Epithelial cell of prostate (primary cell): ENCODE data around the gene PDCD5.
"Not testable (repeated sequence)": the region's sequence is repeated elsewhere in the genome, so short reads cannot be mapped to it uniquely, and the experiment has no call there.

Experiments used
- DNase-seq: peaks from one replicate; pipeline ENCODE4 v3.0.0-alpha.2; 2011; ENCODE audit warnings: low read depth, low spot score
- H3K27ac ChIP-seq: fragments of 450-650 bp; 2 replicates; pipeline ENCODE4 v1.5.1; 2017; ENCODE audit warnings: mild to moderate bottlenecking

PDCD5 gene, protein sequence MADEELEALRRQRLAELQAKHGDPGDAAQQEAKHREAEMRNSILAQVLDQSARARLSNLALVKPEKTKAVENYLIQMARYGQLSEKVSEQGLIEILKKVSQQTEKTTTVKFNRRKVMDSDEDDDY

GRCh38 chr19:32580901-32581704 lies at the start of gene PDCD5:
TSS of gene PDCD5 (plus strand) at chr19:32581190. CDS start at chr19:32581262, 72 bp downstream.
- peak within 1 kb of the TSS; percentile 61 for H3K27ac ChIP-seq

GRCh38 chr19:32532233-32532632 lies 48.8 kb upstream of the PDCD5 start:
- H3K27ac ChIP-seq: no peak overlapping the region
- DNase-seq: no peak

More at GRCh38 chr19:32580901-32581704, at the start of gene PDCD5:
- DNase-seq: peak; percentile 51

DNA sequence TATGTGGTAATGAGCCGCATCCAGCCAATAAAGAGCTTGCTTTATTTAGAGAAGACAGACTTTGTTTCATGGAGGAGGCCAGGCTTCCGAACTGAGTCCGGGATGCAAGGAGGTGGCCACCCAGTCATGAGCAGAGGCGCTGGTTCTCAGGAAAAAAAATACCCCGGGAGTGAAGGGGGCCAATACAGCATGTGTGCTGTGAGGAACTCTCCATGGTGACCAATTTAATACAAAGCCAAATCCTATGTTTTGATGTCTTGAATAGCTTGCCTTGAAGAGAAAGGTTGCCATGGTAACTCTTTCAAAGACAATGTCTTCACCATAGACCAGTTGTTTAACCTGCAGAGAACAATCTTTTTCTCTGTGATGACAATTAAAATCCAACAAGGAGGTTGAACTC lies 43.4 kb upstream of the PDCD5 start:
- H3K27ac ChIP-seq: no peak overlapping the region

DNA sequence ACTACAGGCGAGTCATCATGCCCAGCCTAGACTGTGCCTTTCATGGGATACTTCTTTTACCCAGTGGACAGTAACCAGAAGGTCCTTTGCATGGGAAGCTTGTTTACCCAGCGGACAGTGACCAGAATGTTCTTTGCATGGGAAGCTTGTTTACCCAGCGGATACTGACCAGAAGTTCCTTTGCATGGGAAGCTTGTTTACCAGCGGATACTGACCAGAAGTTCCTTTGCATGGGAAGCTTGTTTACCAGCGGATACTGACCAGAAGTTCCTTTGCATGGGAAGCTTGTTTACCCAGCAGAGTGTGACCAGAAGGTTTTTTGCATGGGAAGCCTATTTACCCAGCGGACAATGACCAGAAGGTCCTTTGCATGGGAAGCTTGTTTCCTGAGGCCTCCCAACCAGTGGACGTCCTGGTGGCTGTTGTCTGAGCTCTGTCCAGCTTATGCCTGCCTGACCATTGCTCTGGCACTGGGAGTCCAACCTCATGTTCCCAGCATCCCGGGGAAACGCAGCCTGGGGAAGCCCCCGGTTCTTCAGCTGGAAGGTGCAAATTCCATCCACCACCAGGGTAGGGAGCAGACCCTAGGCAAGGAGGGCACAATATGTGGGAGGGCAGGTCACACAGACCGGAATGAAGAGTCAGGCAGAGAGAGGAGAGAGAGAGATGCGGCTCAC lies 41.6 kb upstream of the PDCD5 start:
- no peak for DNase-seq
- no peak overlapping the region for H3K27ac ChIP-seq

More for the DNA sequence above, 43.4 kb upstream of the PDCD5 start:
- DNase-seq: no peak

DNA sequence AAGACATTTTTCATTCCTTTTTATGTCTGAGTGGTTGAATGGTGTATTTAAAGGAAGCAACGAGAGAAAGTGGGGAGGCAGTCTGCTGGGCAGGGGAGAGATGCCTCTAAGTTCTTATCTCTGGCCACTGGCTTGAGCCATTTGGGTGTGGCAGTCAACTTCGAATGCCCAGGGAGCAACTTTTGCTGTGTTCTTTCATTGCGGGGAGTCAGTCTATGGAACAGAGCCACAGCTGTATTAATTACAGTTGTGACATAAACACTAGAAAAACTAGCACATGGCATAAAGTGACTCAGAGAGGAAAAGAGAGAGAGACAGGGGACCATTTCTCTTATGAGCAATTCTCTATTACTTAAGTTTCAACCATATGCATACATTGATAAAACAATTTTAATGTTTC lies 40.4 kb upstream of the PDCD5 start:
- no peak overlapping the region for H3K27ac ChIP-seq
- DNase-seq: no peak

GRCh38 chr19:32541376-32541775 lies 39.6 kb upstream of the PDCD5 start:
- H3K27ac ChIP-seq, DNase-seq: not testable (repeated sequence)

- H3K27ac ChIP-seq: no peak overlapping the region
- no peak for DNase-seq
Measured at GRCh38 chr19:32542477-32543108, 38.4 kb upstream of the PDCD5 start.

DNA sequence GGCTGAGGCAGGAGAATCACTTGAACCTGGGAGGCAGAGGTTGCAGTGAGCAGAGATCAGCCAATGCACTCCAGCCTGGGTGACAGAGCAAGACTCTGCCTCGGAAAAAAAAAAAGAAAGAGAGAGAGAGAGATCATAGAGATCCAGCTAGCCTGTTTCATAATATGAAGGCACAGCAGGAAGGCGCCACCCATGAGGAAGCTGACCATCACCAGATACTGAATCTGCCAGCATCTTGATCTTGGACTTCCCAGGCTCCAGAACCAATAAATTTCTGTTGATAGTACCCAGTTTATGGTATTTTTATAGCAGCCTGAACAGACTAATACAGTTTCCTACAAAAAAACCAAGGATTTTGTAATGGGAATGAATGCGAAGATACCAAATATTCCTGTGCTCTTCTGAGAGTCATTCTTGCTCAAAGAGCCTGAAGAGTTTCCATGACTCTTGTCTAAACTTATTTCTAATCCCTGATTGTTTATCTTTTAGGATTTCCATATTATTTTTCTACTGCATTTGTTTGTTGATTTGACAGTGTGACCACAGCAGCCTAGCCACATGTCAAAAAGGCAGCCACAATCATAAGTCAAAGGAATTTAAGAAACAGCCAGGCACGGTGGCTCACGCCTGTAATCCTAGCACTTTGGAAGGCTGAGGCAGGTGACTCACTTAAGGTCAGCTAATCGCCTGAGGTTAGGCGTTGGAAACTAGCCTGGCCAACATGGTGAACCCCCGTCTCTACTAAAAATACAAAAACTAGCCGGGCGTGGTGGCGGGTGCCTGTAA lies 37.7 kb upstream of the PDCD5 start:
- H3K27ac ChIP-seq: no peak overlapping the region
- no peak for DNase-seq

- DNase-seq: no peak
- H3K27ac ChIP-seq: no peak overlapping the region
Measured at GRCh38 chr19:32544917-32545316, 36.1 kb upstream of the PDCD5 start.

DNA sequence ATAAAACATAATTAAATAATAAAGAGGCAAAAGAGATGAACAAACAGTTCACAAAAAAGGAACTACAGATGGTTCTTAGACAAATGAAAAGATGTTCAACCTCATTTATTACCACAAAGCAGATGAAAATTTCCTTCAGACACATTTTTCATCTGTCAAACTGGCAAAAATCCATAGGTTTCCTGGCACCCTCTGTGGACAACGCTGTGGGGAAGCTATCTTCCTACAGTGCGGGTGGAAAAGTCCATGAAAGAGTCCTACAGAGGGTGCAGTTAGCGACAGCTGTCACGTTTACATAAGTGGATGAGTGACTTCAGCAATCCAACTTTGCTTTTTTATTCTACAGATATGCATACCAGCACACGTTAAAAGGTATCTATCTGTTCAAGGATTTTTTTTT lies 30.3 kb upstream of the PDCD5 start:
- H3K27ac ChIP-seq: no peak overlapping the region
- no peak for DNase-seq

- H3K27ac ChIP-seq: no peak overlapping the region
- no peak for DNase-seq
Measured at GRCh38 chr19:32555786-32556185, 25.2 kb upstream of the PDCD5 start.

DNA sequence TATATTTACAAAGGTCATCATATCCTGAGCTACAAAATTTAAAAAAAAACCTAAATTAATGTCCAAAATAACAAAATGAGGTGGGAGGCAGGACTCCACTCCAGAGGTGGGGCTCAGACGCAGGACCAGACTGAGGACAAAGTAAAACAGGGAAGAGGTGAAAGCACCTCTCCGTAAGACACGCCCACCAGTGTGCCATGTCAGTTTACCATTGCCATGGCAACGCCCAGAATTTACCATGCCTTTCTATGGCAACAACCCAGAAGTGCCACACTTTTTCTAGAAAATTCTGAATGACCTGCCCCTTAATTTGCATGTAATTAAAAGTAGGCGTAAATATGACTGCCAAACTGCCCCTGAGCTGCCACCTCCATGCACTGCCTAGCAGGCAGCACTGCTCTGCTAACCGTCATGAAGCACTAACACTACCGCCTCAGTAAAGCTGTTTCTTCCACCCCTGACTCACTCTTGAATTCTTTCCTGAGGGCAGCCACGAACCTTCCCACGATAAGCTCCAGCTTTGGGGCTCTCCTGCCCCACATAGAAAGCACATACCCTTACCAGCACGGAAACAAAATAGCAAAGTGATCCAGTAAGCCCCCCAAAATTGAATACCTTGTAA lies 22.3 kb upstream of the PDCD5 start:
- no peak overlapping the region for H3K27ac ChIP-seq

DNA sequence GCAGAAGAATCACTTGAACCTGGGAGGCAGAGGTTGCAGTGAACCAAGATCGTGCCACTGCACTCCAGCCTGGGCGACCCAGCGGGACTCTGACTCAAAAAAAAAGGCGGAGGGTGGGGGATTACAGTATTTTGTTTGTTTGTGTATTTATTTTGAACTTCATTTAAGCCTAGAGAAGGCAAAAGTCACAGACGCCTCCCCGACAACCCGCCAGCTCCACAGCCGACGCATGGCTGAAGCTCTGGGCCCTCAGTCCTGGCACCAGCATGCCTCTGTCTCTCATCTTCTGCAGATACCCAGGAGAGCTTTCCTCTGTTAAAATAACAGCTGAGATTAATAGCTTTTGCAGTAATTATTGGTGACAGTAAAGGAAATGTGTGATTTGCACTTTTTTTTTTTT lies 17.2 kb upstream of the PDCD5 start:
- H3K27ac ChIP-seq: no peak overlapping the region
- no peak for DNase-seq

More for the DNA sequence above, 22.3 kb upstream of the PDCD5 start:
- no peak for DNase-seq

DNA sequence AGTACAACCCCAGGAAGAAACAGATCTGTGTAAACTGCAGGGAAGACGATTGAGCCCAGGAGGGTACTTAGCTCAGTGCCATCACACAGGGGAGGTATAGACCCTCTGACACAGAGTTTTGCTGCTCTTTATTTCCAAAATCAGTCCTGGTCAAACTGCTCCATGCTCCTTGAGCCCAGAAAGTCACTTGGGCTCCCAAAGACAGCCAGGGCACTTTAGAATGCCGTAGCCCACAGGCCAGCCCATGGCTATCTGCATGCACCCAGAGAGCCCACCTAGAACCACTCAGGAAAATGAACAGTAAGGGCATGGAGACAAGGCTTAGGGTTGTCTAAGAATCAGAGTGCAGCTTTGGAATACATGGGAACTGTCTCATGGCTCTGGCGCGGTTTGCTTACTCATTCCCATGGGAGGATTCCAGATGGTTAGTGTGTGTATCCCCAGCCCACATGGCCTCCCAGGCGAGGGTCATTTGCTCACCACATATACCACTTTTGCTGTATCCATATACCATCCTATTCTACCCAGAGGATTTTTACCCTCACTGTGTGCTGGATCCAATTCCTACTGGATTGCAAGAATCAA lies 14.7 kb upstream of the PDCD5 start:
- DNase-seq: no peak

GRCh38 chr19:32567486-32567885 lies 13.5 kb upstream of the PDCD5 start:
- H3K27ac ChIP-seq: no peak overlapping the region
- DNase-seq: no peak

More for the DNA sequence above, 14.7 kb upstream of the PDCD5 start:
- H3K27ac ChIP-seq: no peak overlapping the region

- no peak overlapping the region for H3K27ac ChIP-seq
- DNase-seq: no peak
Measured at GRCh38 chr19:32570081-32570785, 10.8 kb upstream of the PDCD5 start.

GRCh38 chr19:32571471-32572075 lies 9.4 kb upstream of the PDCD5 start:
- not testable (repeated sequence) for H3K27ac ChIP-seq, DNase-seq
